ENCODE data around the gene TMED10. TPM values are rescaled to one million over a fixed set of nuclear protein-coding genes. Genes with fewer than 3 reads are reported as not detected.

Gene TMED10
- total RNA-seq, 2 donors from 2014 or later: 264 to 267 TPM

GRCh38 chr14:75119056-75119455, 57.4 kb downstream of the TMED10 start:
- Histone ChIP-seq H3K27ac (ENCODE audit: low read depth, low read length) (no peak overlapping the region), H3K9ac (ENCODE audit: extremely low read depth, low read length, poor library complexity, severe bottlenecking) (no peak overlapping the region), H3K36me3 (ENCODE audit: control insufficient read depth, insufficient read depth, low read length) (peaks cover 38% of the 10 kb centered on the region), H3K27me3 (ENCODE audit: control insufficient read depth, insufficient read depth, low read length, poor library complexity, severe bottlenecking) (no peaks in the 10 kb centered on the region), H3K4me1 (ENCODE audit: control insufficient read depth, insufficient read depth, low read length) (no peaks in the 10 kb centered on the region), H3K9me3 (ENCODE audit: control insufficient read depth, low read length) (no peaks in the 10 kb centered on the region), H3K4me3 (ENCODE audit: low read length) (no peak overlapping the region)
- WGBS, 2 experiments (ENCODE audit: insufficient coverage in 1 of 2, insufficient read length in 1 of 2): 90 to 92% methylated on average over 2 of the region's 2 CpGs
- Mint-ChIP-seq H3K36me3 (ENCODE audit: low read depth) (peaks cover 47% of the 10 kb centered on the region), H3K27me3 (ENCODE audit: insufficient read depth) (no peaks in the 10 kb centered on the region), H3K27ac (no peak overlapping the region), H3K9me3 (no peaks in the 10 kb centered on the region), H3K4me1 (no peaks in the 10 kb centered on the region), H3K4me3 (no peak overlapping the region)
- DNase-seq: no peak
- TF ChIP-seq CTCF (conservative IDR thresholded peaks at IDR 0.05): no peak

GRCh38 chr14:75113932-75114539, 62.4 kb downstream of the TMED10 start:
- Mint-ChIP-seq H3K27ac (no peak overlapping the region), H3K4me1 (no peaks in the 10 kb centered on the region), H3K36me3 (ENCODE audit: low read depth) (peaks cover 68% of the 10 kb centered on the region), H3K4me3 (no peak overlapping the region), H3K9me3 (no peaks in the 10 kb centered on the region), H3K27me3 (ENCODE audit: insufficient read depth) (no peaks in the 10 kb centered on the region)
- H3K4me1 ChIP-seq (ENCODE audit: control insufficient read depth, insufficient read depth, low read length): no peaks in the 10 kb centered on the region
- H3K27me3 ChIP-seq (ENCODE audit: control insufficient read depth, insufficient read depth, low read length, poor library complexity, severe bottlenecking): no peaks in the 10 kb centered on the region
- WGBS, 2 experiments (ENCODE audit: insufficient coverage in 1 of 2, insufficient read length in 1 of 2): 96 to 100% methylated on average over 3 to 5 of the region's 5 CpGs
- no peak for TF ChIP-seq CTCF (conservative IDR thresholded peaks at IDR 0.05)
- H3K9me3 ChIP-seq (ENCODE audit: control insufficient read depth, low read length): no peaks in the 10 kb centered on the region
- H3K4me3 ChIP-seq (ENCODE audit: low read length): no peak overlapping the region
- H3K36me3 ChIP-seq (ENCODE audit: control insufficient read depth, insufficient read depth, low read length): peaks cover 74% of the 10 kb centered on the region
- H3K27ac ChIP-seq (ENCODE audit: low read depth, low read length): no peak overlapping the region
- DNase-seq: no peak
- no peak overlapping the region for H3K9ac ChIP-seq (ENCODE audit: extremely low read depth, low read length, poor library complexity, severe bottlenecking)

- Mint-ChIP-seq H3K27me3 (ENCODE audit: insufficient read depth) (no peaks in the 10 kb centered on the region), H3K36me3 (ENCODE audit: low read depth) (peaks cover 69% of the 10 kb centered on the region)
- H3K36me3 ChIP-seq (ENCODE audit: control insufficient read depth, insufficient read depth, low read length): peaks cover 90% of the 10 kb centered on the region
These were observed 66.5 kb downstream of the TMED10 start for GRCh38 chr14:75109877-75110276.

More at GRCh38 chr14:75109877-75110276, 66.5 kb downstream of the TMED10 start:
- H3K9me3 Mint-ChIP-seq: no peaks in the 10 kb centered on the region
- no peak for TF ChIP-seq CTCF (conservative IDR thresholded peaks at IDR 0.05)
- no peak overlapping the region for H3K27ac ChIP-seq (ENCODE audit: low read depth, low read length)
- H3K9ac ChIP-seq (ENCODE audit: extremely low read depth, low read length, poor library complexity, severe bottlenecking): no peak overlapping the region
- H3K9me3 ChIP-seq (ENCODE audit: control insufficient read depth, low read length): no peaks in the 10 kb centered on the region
- no peak overlapping the region for H3K4me3 ChIP-seq (ENCODE audit: low read length)
- no peaks in the 10 kb centered on the region for H3K27me3 ChIP-seq (ENCODE audit: control insufficient read depth, insufficient read depth, low read length, poor library complexity, severe bottlenecking)
- H3K4me1 Mint-ChIP-seq: no peaks in the 10 kb centered on the region
- no peak for DNase-seq
- 94 to 100% methylated on average over 1 to 2 of the region's 2 CpGs for WGBS, 2 experiments (ENCODE audit: insufficient coverage in 1 of 2, insufficient read length in 1 of 2)
- no peak overlapping the region for H3K4me3 Mint-ChIP-seq
- H3K4me1 ChIP-seq (ENCODE audit: control insufficient read depth, insufficient read depth, low read length): no peaks in the 10 kb centered on the region
- H3K27ac Mint-ChIP-seq: no peak overlapping the region
